HTR-8/SVneo (cell line): Measurements from ENCODE around the gene TAAR1.
"Not testable (repeated sequence)": the region's sequence is repeated elsewhere in the genome, so short reads cannot be mapped to it uniquely, and the experiment has no call there.

Experiments used
- DNase-seq: peaks from one replicate; pipeline ENCODE4 v3.0.0; 2011; ENCODE audit warnings: low spot score, mixed read lengths; ENCODE audit not compliant: insufficient read length
- FAIRE-seq: peaks from 2 replicates; lab custom pipeline; 2011; peaks lifted over from hg19 to GRCh38; lab: Jason Lieb, UNC

TAAR1 gene

DNA sequence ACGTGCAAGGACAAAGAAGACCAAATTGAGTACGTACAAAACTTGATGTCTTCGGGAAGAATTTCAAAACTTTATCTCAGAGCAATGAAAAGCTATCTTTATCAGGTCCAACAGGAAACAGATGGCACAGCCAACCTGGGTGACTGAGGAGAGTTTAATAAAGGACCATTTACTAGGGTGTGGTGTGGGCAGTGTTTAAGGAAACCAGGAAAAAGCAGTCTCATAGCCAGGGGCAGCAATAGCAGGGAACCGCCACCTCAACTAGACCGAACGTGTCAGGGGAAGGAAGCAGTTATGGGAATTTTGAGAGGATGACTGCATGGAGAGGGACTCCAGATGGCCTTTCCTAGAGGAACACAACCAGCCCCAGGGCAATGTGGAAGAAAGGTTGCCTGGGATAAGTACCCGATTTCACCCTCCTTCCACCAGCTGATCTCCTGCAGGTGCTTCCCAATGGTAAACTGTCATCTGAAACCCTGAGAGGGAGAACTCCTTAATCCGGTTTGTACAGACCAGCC lies 54.3 kb downstream of the TAAR1 start:
- FAIRE-seq, result no peak
- no peak for DNase-seq

DNA sequence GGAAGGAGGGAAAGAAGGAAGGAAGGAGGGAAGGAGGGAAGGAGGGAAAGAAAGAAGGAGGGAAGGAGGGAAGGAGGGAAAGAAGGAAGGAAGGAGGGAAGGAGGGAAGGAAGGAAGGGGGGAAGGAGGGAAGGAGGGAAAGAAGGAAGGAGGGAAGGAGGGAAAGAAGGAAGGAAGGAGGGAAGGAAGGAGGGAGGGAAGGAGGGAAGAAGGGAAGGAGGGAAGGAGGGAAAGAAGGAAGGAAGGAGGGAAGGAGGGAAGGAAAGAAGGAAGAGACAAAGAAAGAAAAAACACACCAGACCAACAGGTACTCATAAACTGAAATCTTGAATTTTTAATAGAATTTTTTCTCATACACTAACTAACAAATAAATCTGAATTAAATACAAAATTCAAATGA lies 58.1 kb downstream of the TAAR1 start:
- not testable (repeated sequence) for DNase-seq, FAIRE-seq

DNA sequence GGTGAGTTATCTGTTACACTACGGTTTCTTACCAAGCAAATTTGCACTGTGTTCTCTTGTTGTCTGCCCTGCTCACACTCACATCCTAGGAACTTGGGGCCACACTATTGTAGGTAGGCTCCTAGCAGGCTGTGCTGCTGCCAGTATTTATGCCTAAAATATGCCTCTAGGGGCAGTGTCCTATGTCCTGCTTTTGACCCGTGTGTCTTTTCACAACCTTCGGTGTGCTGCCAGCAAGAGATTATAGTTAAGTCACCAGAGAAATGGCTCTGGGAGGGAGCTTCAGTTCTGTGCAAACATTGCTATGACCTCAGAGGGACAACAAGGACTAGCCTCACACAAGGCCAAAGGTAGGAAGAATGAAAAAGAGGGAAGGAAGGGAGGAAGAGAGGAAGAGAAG lies 60.5 kb downstream of the TAAR1 start:
- no peak for FAIRE-seq
- DNase-seq, result no peak

DNA sequence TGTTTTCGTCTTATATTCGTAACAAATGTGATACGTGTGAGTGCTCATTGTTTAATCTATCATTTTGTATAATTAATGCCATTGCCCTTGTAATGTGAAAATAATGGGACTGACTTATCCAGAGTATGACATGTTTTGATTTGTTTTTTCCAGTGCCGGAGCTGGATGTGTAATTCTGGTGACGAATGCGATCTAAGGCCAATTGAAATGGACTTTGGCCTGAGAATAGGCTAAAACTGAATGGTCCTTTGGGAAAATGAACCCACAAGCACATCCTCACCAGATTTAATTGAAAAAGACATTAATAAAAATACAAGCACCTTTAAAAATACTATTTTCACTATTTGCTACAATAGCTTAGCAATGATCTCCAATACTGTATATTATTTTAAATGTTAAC lies 62.8 kb downstream of the TAAR1 start:
- DNase-seq (no peak), FAIRE-seq (no peak)
